Epithelial cell of umbilical artery (primary cell): ENCODE measurements around the gene ISLR2. TPM values are rescaled to one million over a fixed set of nuclear protein-coding genes. Genes with fewer than 3 reads are reported as not detected.

Experiments
- total RNA-seq: library from RNA; depleted of rRNA; stranded (reverse); fragments of >200 nt; gene quantifications from 2 replicates; pipeline ENCODE4 v1.2.3, GENCODE V29; 2014

ISLR2 gene, protein sequence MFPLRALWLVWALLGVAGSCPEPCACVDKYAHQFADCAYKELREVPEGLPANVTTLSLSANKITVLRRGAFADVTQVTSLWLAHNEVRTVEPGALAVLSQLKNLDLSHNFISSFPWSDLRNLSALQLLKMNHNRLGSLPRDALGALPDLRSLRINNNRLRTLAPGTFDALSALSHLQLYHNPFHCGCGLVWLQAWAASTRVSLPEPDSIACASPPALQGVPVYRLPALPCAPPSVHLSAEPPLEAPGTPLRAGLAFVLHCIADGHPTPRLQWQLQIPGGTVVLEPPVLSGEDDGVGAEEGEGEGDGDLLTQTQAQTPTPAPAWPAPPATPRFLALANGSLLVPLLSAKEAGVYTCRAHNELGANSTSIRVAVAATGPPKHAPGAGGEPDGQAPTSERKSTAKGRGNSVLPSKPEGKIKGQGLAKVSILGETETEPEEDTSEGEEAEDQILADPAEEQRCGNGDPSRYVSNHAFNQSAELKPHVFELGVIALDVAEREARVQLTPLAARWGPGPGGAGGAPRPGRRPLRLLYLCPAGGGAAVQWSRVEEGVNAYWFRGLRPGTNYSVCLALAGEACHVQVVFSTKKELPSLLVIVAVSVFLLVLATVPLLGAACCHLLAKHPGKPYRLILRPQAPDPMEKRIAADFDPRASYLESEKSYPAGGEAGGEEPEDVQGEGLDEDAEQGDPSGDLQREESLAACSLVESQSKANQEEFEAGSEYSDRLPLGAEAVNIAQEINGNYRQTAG
- not detected in 2 replicates for total RNA-seq

DNA sequence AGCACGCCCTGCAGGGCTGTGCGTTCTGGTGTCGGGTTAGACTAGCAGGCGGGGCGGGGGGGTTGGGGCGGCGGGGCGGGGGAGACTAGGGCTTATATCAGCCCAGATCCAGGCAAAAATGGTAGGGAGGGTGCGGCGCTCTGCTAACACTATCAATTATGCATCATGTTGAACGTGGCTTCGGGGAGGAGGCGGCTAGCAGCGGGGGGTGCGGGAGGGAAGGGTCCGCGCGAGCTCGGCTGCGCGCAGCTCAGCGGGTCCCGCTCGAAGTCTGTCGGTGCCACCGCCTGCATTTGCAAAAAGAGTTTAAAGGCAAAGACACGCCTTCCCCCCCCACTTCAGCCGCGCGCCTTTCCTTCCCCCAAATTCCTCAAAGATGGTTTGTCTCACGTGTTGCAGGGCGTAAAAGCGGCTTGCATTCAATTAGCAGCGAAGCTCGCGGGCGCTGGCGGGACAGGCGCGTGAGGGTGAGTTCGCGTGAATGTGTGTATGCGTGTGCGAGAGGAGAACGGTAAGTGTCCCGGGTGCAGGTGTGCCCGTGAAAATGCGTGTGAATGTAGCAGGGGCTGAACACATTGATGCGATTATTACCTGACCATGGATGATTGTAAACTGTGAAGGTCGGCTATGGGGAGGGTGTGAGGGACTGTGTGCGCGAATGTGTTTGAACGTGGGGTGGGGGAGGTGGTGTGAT, at the start of gene ISLR2:
Gene ISLR2, plus strand, starts transcription at position 432 of the 694 bp plus-strand sequence. CDS start 2,169 bp downstream, outside the sequence.

DNA sequence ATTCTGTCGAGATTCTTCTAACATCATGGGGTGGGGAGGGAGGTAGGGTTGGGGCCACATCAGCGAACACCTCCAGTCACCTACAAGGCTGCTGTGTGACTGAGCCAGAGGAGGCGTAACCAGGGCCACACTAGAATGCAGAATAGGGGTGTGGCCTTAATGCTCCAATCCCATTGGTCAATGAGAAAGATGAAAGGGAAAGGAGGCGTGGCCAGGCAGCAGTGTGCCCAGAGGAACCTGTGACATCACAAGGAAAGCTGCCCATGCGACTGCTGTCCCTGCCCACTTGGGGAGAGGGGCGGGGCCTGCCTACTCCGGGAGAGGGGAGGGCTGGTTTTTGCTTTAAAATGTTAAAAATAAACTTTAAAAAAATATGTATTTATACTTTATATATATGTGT, 47.9 kb upstream of the ISLR2 start, which contains the start of gene GOLGA6A:
Gene GOLGA6A, minus strand, starts transcription at position 101 of the 400 bp plus-strand sequence. Its CDS starts 41 bp downstream, at position 60.

DNA sequence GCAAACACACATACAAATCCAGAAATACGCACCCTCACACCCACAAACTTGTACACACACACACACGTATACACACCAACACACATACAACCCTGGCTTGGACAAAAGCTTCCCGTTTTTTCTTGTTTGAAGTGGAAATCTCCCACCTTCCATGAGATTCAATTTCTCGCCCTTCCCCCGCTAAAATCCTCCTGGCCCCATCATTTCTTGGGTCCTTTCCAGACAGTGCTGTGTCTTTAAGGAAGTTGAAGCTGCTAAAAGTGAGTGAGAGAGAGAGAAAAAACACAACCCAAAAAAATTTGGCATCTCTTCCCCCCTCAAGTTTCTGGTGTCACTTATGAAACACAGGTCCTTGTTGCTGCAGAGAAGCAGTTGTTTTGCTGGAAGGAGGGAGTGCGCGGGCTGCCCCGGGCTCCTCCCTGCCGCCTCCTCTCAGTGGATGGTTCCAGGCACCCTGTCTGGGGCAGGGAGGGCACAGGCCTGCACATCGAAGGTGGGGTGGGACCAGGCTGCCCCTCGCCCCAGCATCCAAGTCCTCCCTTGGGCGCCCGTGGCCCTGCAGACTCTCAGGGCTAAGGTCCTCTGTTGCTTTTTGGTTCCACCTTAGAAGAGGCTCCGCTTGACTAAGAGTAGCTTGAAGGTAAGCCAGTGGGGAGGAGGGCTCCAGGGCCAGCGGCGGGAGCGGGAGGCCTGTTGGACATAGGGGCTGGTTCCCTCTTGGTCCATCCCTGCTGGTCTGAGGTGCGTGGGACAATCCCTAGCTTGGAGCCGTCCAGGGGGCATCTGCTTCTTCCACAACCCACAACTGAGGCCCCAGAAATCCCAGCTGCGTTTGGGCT, 43.2 kb downstream of the ISLR2 start, which contains the start of gene ISLR:
Gene ISLR, plus strand, starts transcription at position 331 of the 839 bp plus-strand sequence. CDS start 1,149 bp downstream, outside the sequence.

Other genes starting within 250 kb of the ISLR2 start
- 9.1 and 9.7 TPM in 2 replicates for gene LOXL1, start 204.1 kb upstream of the ISLR2 start, total RNA-seq
- 9.7 and 10.3 TPM in 2 replicates for gene STOML1, start 138.3 kb upstream of the ISLR2 start, total RNA-seq
- 21.1 and 33.4 TPM in 2 replicates for gene PML, start 135.9 kb upstream of the ISLR2 start, total RNA-seq
- not detected in 2 replicates for gene GOLGA6A, start 48.0 kb upstream of the ISLR2 start, total RNA-seq
- gene ISLR, start 43.1 kb downstream of the ISLR2 start, total RNA-seq = under 0.01 and 0.30 TPM in 2 replicates
- 0.32 and 1.5 TPM in 2 replicates for gene STRA6, start 72.2 kb downstream of the ISLR2 start, total RNA-seq
- not detected in 2 replicates for gene CCDC33, start 105.7 kb downstream of the ISLR2 start, total RNA-seq
- gene CYP11A1, start 237.1 kb downstream of the ISLR2 start, total RNA-seq = not detected in 2 replicates